Colonic mucosa (tissue), 4 donors: ENCODE results near the gene SH3BP2. TPM values are rescaled to one million over a fixed set of nuclear protein-coding genes. Genes with fewer than 3 reads are reported as not detected.

Experiments
- DNase-seq: peaks from one replicate; pipeline ENCODE4 v3.0.0-alpha.2; 2020
- H3K27ac ChIP-seq: fragments of 200-600 bp; one replicate; pipeline ENCODE4 v1.8.0; 2021
- H3K27me3 ChIP-seq: fragments of 200-600 bp; one replicate; pipeline ENCODE4 v1.8.0; 2021
- H3K36me3 ChIP-seq: fragments of 200-600 bp; one replicate; pipeline ENCODE4 v1.8.0; 2021
- H3K4me1 ChIP-seq: fragments of 200-600 bp; one replicate; pipeline ENCODE4 v1.8.0; 2021; ENCODE audit warnings: mild to moderate bottlenecking
- H3K4me3 ChIP-seq: fragments of 200-600 bp; one replicate; pipeline ENCODE4 v1.8.0; 2021
- H3K9ac ChIP-seq, 2 donors: one replicate each; pipeline ENCODE4 v1.7.0; 2013; ENCODE audit warnings: control low read depth in 2 of 2, low read depth in 2 of 2, low read length in 2 of 2
- H3K9me3 ChIP-seq: fragments of 200-600 bp; one replicate; pipeline ENCODE4 v1.8.0; 2021
- CTCF ChIP-seq: fragments of 200-600 bp; IDR thresholded peaks from one replicate; pipeline ENCODE4 v1.8.0; 2022; ENCODE audit warnings: antibody characterized with exemption, mild to moderate bottlenecking
- intact Hi-C: fragments of 100-400 bp; cut with DNase I; formaldehyde crosslinking; loops from one replicate; pipeline ENCODE4 v1.14.1; 2022
- total RNA-seq, 2 donors: library from RNA; stranded (reverse); fragmentation: NEBNext Ultra II Directional in 1 of 2; extraction: Animal tissue kit (Norgen Biotek cat#: 25700) in 1 of 2; gene quantifications; one replicate each; pipeline ENCODE4 v1.2.1, GENCODE V29; 2021
- donor health status: healthy.
- donor health status: DM: no; HTN: no; CAD: no.
- donor health status: DM: no; HTN: no; CAD: no.

Gene SH3BP2
- total RNA-seq, 2 donors from 2014 or later = 62.2 to 70.8 TPM

GRCh38 chr4:2887343-2887742, 94.5 kb downstream of the SH3BP2 start:
- no peaks in the 10 kb centered on the region for H3K27me3 ChIP-seq
- H3K27ac ChIP-seq = no peak overlapping the region
- H3K4me1 ChIP-seq = no peaks in the 10 kb centered on the region
- no peak for DNase-seq
- no peaks in the 10 kb centered on the region for H3K9me3 ChIP-seq
- H3K4me3 ChIP-seq = no peak overlapping the region
- no peak overlapping the region for H3K9ac ChIP-seq
- TF ChIP-seq CTCF = no peak
- intact Hi-C loops = no loop called here
- peaks cover 12% of the 10 kb centered on the region for H3K36me3 ChIP-seq

DNA sequence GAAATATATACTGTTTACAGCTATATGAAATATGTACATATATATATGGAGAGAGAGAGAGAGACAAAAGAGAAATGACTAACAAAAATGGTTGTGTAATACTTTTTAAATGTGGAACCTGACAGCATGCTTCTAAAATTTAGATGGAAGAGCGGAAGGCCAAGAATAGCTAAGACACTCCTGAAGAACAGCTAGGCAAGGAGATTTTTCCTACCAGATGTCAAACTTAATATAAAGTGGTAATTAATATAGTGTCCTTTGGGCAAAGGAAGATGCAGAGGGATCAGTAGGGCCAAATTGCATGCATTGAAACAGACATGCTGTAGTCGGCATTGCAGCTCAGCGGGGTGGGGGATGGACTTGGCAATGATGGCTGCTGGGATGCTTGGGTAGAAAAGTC, 96.0 kb downstream of the SH3BP2 start:
- peaks cover 12% of the 10 kb centered on the region for H3K36me3 ChIP-seq
- H3K27me3 ChIP-seq = no peaks in the 10 kb centered on the region
- H3K4me3 ChIP-seq = no peak overlapping the region
- intact Hi-C loops = no loop called here
- H3K4me1 ChIP-seq = no peaks in the 10 kb centered on the region
- no peak overlapping the region for H3K27ac ChIP-seq
- no peaks in the 10 kb centered on the region for H3K9me3 ChIP-seq
- TF ChIP-seq CTCF = no peak
- no peak overlapping the region for H3K9ac ChIP-seq
- DNase-seq = no peak

Other genes starting within 250 kb of the SH3BP2 start
- 10 to 100 TPM; 43.6 to 61.3 TPM for gene TNIP2, start 36.7 kb upstream of the SH3BP2 start, total RNA-seq
- 100 to 1,000 TPM; 223 to 233 TPM for gene ADD1, start 50.8 kb downstream of the SH3BP2 start, total RNA-seq
- gene NOP14, start 170.3 kb downstream of the SH3BP2 start, total RNA-seq = 10 to 100 TPM; 16.5 to 40.4 TPM
- gene GRK4, start 170.5 kb downstream of the SH3BP2 start, total RNA-seq = 1 to 10 TPM in 1 of 2 donors, under 1 TPM in 1; 0.77 to 1.7 TPM